BE2C (cell line): Measurements from ENCODE around the gene TSHZ1.

Experiments used
- DNase-seq: peaks from one replicate; pipeline ENCODE4 v3.0.0-alpha.2; 2020
- H3K27me3 ChIP-seq: fragments of 250-450 bp; sonication (Bioruptor Pico); 2 replicates; pipeline ENCODE4 v1.5.1; 2020; ENCODE audit warnings: mild to moderate bottlenecking
- H3K36me3 ChIP-seq: fragments of 250-450 bp; sonication (Bioruptor Pico); 2 replicates; pipeline ENCODE4 v1.5.1; 2020; ENCODE audit warnings: mild to moderate bottlenecking
- H3K4me1 ChIP-seq: fragments of 250-450 bp; sonication (Bioruptor Pico); 2 replicates; pipeline ENCODE4 v1.5.1; 2020
- H3K4me3 ChIP-seq: 2 replicates; pipeline ENCODE4 v1.5.1; 2011; ENCODE audit warnings: low read depth, low read length
- H3K9me3 ChIP-seq: fragments of 250-450 bp; sonication (Bioruptor Pico); 2 replicates; pipeline ENCODE4 v1.5.1; 2020
- CTCF ChIP-seq: IDR thresholded peaks from 2 replicates; pipeline ENCODE4 v1.5.1; 2012; ENCODE audit warnings: mild to moderate bottlenecking, low read depth, low read length

TSHZ1 gene

GRCh38 chr18:75227535-75228296 lies 17.1 kb downstream of the TSHZ1 start:
- DNase-seq: no peak
- no peaks in the 10 kb centered on the region for H3K9me3 ChIP-seq
- no peak for TF ChIP-seq CTCF
- H3K4me3 ChIP-seq: no peak overlapping the region
- no peaks in the 10 kb centered on the region for H3K27me3 ChIP-seq
- no peaks in the 10 kb centered on the region for H3K36me3 ChIP-seq
- H3K4me1 ChIP-seq: no peaks in the 10 kb centered on the region; the same call in 1 of the 2 replicates

GRCh38 chr18:75228967-75229366 lies 18.4 kb downstream of the TSHZ1 start:
- Histone ChIP-seq H3K4me1 (no peaks in the 10 kb centered on the region; the same call in 1 of the 2 replicates), H3K4me3 (no peak overlapping the region), H3K36me3 (no peaks in the 10 kb centered on the region), H3K27me3 (no peaks in the 10 kb centered on the region), H3K9me3 (no peaks in the 10 kb centered on the region)
- DNase-seq: no peak
- no peak for TF ChIP-seq CTCF

- Histone ChIP-seq H3K9me3 (no peaks in the 10 kb centered on the region), H3K27me3 (no peaks in the 10 kb centered on the region), H3K36me3 (no peaks in the 10 kb centered on the region), H3K4me3 (no peak overlapping the region), H3K4me1 (no peaks in the 10 kb centered on the region; the same call in 1 of the 2 replicates)
- no peak for TF ChIP-seq CTCF
- DNase-seq: no peak
Measured at GRCh38 chr18:75229437-75229836, 18.8 kb downstream of the TSHZ1 start.

- Histone ChIP-seq H3K9me3 (no peaks in the 10 kb centered on the region), H3K36me3 (no peaks in the 10 kb centered on the region)
- TF ChIP-seq CTCF: no peak
Measured at GRCh38 chr18:75230163-75231052, 19.8 kb downstream of the TSHZ1 start.

GRCh38 chr18:75231053-75231406 lies 20.4 kb downstream of the TSHZ1 start:
- no peaks in the 10 kb centered on the region for H3K36me3 ChIP-seq

More at GRCh38 chr18:75230163-75231052, 19.8 kb downstream of the TSHZ1 start:
- H3K4me3 ChIP-seq: no peak overlapping the region
- no peaks in the 10 kb centered on the region; the same call in 1 of the 2 replicates for H3K4me1 ChIP-seq
- no peak for DNase-seq
- no peaks in the 10 kb centered on the region for H3K27me3 ChIP-seq

More at GRCh38 chr18:75231053-75231406, 20.4 kb downstream of the TSHZ1 start:
- DNase-seq: no peak
- H3K4me3 ChIP-seq: no peak overlapping the region
- no peak for TF ChIP-seq CTCF
- H3K4me1 ChIP-seq: no peaks in the 10 kb centered on the region; the same call in 1 of the 2 replicates
- no peaks in the 10 kb centered on the region for H3K9me3 ChIP-seq
- H3K27me3 ChIP-seq: no peaks in the 10 kb centered on the region
